Measurements from ENCODE around the gene HIBADH.

HIBADH gene

GRCh38 chr7:27501001-27501400 lies 161.7 kb downstream of the HIBADH start:
- TF ChIP-seq RARB (CRISPR knock-in tag; IDR thresholded peaks at IDR 0.05) (no peak), CSRNP3 (CRISPR knock-in tag; IDR thresholded peaks at IDR 0.05) (no peak), TOX (CRISPR knock-in tag; IDR thresholded peaks at IDR 0.05; ENCODE audit: borderline replicate concordance) (no peak), ZC3H10 (CRISPR knock-in tag; IDR thresholded peaks at IDR 0.05) (no peak), OSR1 (CRISPR knock-in tag; IDR thresholded peaks at IDR 0.05) (no peak), SNAI2 (CRISPR knock-in tag; IDR thresholded peaks at IDR 0.05) (no peak), TSHZ2 (CRISPR knock-in tag; IDR thresholded peaks at IDR 0.05) (no peak)
- TF ChIP-seq, protein P1, sequence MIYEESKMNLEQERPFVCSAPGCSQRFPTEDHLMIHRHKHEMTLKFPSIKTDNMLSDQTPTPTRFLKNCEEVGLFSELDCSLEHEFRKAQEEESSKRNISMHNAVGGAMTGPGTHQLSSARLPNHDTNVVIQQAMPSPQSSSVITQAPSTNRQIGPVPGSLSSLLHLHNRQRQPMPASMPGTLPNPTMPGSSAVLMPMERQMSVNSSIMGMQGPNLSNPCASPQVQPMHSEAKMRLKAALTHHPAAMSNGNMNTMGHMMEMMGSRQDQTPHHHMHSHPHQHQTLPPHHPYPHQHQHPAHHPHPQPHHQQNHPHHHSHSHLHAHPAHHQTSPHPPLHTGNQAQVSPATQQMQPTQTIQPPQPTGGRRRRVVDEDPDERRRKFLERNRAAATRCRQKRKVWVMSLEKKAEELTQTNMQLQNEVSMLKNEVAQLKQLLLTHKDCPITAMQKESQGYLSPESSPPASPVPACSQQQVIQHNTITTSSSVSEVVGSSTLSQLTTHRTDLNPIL (CRISPR knock-in tag; IDR thresholded peaks at IDR 0.05; ENCODE audit: low read depth), result no peak
- ATAC-seq, result peak; percentile 31; the same call in 1 of the 3 replicates

DNA sequence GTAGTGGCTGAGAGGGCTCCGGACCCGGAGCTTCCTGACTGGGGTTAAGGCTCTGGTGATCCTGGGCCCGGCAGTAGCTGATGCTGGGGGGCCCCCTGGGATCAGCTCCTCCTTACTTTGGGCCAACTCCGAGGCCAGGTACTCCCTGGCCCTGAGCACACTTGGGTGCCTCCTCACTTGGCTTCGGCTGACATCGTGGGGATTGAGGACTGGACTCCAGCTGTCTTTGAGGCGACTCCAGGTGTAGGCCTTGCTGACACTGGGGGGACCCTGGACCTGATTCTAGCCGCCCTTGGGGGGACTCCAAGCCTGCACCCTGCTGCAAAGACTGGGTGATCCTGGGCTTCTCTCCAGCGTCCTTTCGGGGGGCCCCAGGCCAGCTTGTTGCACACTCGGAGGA lies 170.5 kb downstream of the HIBADH start:
- ATAC-seq, result no peak
- TF ChIP-seq RARB (CRISPR knock-in tag; IDR thresholded peaks at IDR 0.05) (no peak), SNAI2 (CRISPR knock-in tag; IDR thresholded peaks at IDR 0.05) (no peak), CSDC2 (CRISPR knock-in tag; IDR thresholded peaks at IDR 0.05) (no peak), ZNF70 (CRISPR knock-in tag; IDR thresholded peaks at IDR 0.05) (no peak), CSRNP3 (CRISPR knock-in tag; IDR thresholded peaks at IDR 0.05) (no peak), TCF4 (CRISPR knock-in tag; IDR thresholded peaks at IDR 0.05; ENCODE audit: borderline replicate concordance) (no peak), ZNF565 (CRISPR knock-in tag; conservative IDR thresholded peaks at IDR 0.05; ENCODE audit: low read depth) (no peak), ARNTL (CRISPR knock-in tag; IDR thresholded peaks at IDR 0.05; ENCODE audit: borderline replicate concordance, low read depth) (no peak), BACH2 (CRISPR knock-in tag; IDR thresholded peaks at IDR 0.05; ENCODE audit: borderline replicate concordance) (no peak), ZFP3 (CRISPR knock-in tag; IDR thresholded peaks at IDR 0.05) (no peak), ZFP30 (CRISPR knock-in tag; IDR thresholded peaks at IDR 0.05) (no peak), GLIS3 (CRISPR knock-in tag; IDR thresholded peaks at IDR 0.05) (no peak), ZNF8 (CRISPR knock-in tag; IDR thresholded peaks at IDR 0.05) (no peak), PPARA (CRISPR knock-in tag; IDR thresholded peaks at IDR 0.05; ENCODE audit: borderline replicate concordance) (no peak), TSHZ2 (CRISPR knock-in tag; IDR thresholded peaks at IDR 0.05) (no peak), ESRRG (CRISPR knock-in tag; IDR thresholded peaks at IDR 0.05) (no peak)

DNA sequence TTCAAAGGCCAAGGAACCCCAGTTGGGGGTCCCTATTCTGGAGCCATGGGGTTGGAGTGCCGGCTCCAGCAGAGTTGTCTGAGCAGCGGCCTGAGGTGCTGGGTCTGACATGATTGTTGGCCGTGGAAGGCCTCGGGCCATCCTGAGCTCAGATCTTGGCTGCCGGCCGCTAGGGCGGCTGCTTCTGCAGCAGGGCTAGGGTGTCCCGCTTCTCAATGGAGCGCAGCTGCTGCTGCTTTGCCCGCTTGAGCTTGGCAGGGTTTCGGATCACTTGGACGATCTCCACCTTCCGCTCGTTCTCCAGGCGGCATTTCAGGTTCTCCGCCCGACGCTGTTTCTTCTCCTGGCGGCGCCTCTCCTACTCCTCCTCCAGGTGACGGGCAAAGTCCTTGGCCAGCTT lies 171.1 kb downstream of the HIBADH start:
- no peak for TF ChIP-seq BACH2 (CRISPR knock-in tag; IDR thresholded peaks at IDR 0.05; ENCODE audit: borderline replicate concordance)
- no peak for TF ChIP-seq PPARA (CRISPR knock-in tag; IDR thresholded peaks at IDR 0.05; ENCODE audit: borderline replicate concordance)
- no peak for TF ChIP-seq ZNF8 (CRISPR knock-in tag; IDR thresholded peaks at IDR 0.05)
- TF ChIP-seq, protein P2, sequence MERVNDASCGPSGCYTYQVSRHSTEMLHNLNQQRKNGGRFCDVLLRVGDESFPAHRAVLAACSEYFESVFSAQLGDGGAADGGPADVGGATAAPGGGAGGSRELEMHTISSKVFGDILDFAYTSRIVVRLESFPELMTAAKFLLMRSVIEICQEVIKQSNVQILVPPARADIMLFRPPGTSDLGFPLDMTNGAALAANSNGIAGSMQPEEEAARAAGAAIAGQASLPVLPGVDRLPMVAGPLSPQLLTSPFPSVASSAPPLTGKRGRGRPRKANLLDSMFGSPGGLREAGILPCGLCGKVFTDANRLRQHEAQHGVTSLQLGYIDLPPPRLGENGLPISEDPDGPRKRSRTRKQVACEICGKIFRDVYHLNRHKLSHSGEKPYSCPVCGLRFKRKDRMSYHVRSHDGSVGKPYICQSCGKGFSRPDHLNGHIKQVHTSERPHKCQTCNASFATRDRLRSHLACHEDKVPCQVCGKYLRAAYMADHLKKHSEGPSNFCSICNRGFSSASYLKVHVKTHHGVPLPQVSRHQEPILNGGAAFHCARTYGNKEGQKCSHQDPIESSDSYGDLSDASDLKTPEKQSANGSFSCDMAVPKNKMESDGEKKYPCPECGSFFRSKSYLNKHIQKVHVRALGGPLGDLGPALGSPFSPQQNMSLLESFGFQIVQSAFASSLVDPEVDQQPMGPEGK (CRISPR knock-in tag; IDR thresholded peaks at IDR 0.05; ENCODE audit: borderline replicate concordance), result no peak
- no peak for TF ChIP-seq ARNTL (CRISPR knock-in tag; IDR thresholded peaks at IDR 0.05; ENCODE audit: borderline replicate concordance, low read depth)
- TF ChIP-seq ZFP3 (CRISPR knock-in tag; IDR thresholded peaks at IDR 0.05), result no peak
- TF ChIP-seq, protein P3, sequence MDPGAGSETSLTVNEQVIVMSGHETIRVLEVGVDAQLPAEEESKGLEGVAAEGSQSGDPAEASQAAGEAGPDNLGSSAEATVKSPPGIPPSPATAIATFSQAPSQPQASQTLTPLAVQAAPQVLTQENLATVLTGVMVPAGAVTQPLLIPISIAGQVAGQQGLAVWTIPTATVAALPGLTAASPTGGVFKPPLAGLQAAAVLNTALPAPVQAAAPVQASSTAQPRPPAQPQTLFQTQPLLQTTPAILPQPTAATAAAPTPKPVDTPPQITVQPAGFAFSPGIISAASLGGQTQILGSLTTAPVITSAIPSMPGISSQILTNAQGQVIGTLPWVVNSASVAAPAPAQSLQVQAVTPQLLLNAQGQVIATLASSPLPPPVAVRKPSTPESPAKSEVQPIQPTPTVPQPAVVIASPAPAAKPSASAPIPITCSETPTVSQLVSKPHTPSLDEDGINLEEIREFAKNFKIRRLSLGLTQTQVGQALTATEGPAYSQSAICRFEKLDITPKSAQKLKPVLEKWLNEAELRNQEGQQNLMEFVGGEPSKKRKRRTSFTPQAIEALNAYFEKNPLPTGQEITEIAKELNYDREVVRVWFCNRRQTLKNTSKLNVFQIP (CRISPR knock-in tag; IDR thresholded peaks at IDR 0.05; ENCODE audit: borderline replicate concordance, low read depth), result no peak
- TF ChIP-seq ZNF70 (CRISPR knock-in tag; IDR thresholded peaks at IDR 0.05), result no peak
- TF ChIP-seq OSR1 (CRISPR knock-in tag; IDR thresholded peaks at IDR 0.05), result no peak
- no peak for TF ChIP-seq ESRRG (CRISPR knock-in tag; IDR thresholded peaks at IDR 0.05)
- no peak for TF ChIP-seq SNAI2 (CRISPR knock-in tag; IDR thresholded peaks at IDR 0.05)
- TF ChIP-seq RARB (CRISPR knock-in tag; IDR thresholded peaks at IDR 0.05), result no peak
- no peak for TF ChIP-seq ZNF565 (CRISPR knock-in tag; conservative IDR thresholded peaks at IDR 0.05; ENCODE audit: low read depth)
- no peak for ATAC-seq

All from SK-N-SH treated with all-trans-retinoic acid at 6 μM for 48 hours (cell line).